Osteocyte (in vitro differentiated cells): Measurements from ENCODE around the gene ELL. TPM values are rescaled to one million over a fixed set of nuclear protein-coding genes. Genes with fewer than 3 reads are reported as not detected.

ENCODE experiments used
- DNase-seq: peaks from one replicate; pipeline ENCODE4 v3.0.0; 2021; ENCODE audit warnings: mixed read lengths; ENCODE audit not compliant: unreplicated experiment; ENCODE audit errors: extremely low spot score
- H3K27ac Mint-ChIP-seq: one replicate; pipeline ENCODE4 v1.8.0; 2021; ENCODE audit warnings: mild to moderate bottlenecking, mixed read lengths; ENCODE audit not compliant: unreplicated experiment
- H3K27me3 Mint-ChIP-seq: one replicate; pipeline ENCODE4 v1.8.0; 2021; ENCODE audit warnings: mixed read lengths; ENCODE audit not compliant: unreplicated experiment
- H3K36me3 Mint-ChIP-seq: one replicate; pipeline ENCODE4 v1.8.0; 2021; ENCODE audit warnings: mixed read lengths; ENCODE audit not compliant: unreplicated experiment
- H3K4me1 Mint-ChIP-seq: one replicate; pipeline ENCODE4 v1.8.0; 2021; ENCODE audit warnings: mixed read lengths; ENCODE audit not compliant: unreplicated experiment
- H3K4me3 Mint-ChIP-seq: one replicate; pipeline ENCODE4 v1.8.0; 2021; ENCODE audit warnings: mild to moderate bottlenecking, moderate library complexity, mixed read lengths; ENCODE audit not compliant: unreplicated experiment
- H3K9me3 Mint-ChIP-seq: one replicate; pipeline ENCODE4 v1.8.0; 2021; ENCODE audit warnings: mixed read lengths; ENCODE audit not compliant: unreplicated experiment
- CTCF ChIP-seq: fragments of 200-600 bp; sonication (generic); IDR thresholded peaks from 2 replicates; pipeline ENCODE4 v1.5.0; 2021; ENCODE audit warnings: antibody characterized with exemption, mild to moderate bottlenecking, moderate library complexity
- total RNA-seq: library from RNA; stranded (reverse); gene quantifications from 2 replicates; pipeline ENCODE4 v1.2.1, GENCODE V29; 2021

The ELL gene
- total RNA-seq, 1 donor from 2014 or later, result 17.6 TPM

DNA sequence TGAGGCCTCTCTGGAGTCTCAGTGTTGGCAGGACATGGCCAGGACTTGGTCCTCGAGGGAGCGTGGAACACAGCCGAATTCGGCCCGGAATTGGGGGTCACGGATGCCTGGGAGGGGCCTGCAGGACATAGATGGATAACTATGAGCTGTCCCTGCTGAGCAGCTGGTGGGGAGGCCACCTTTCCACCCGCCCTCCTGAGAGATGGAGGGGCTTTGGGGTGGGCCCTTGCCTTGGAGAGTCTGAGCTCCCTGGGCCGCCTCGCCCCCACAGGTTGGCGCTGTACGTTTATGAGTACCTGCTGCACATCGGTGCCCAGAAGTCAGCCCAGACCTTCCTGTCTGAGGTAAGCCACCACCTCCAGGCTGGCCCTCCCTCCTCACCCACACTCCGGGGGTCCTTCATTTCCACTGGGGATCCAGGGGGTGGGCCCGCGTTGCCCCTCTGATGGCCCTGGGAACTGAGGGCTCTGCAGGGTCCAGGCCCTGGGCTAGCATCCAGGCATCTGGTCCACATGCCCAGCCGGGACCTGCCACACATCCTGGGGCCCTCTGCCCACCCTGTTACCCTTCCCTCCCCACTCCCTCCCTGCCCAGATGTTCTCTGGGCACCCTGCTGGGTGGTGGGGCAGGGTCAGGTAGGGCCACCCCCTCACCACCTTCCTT, 94.7 kb downstream of the ELL start:
- TF ChIP-seq CTCF, result no peak
- Mint-ChIP-seq H3K4me1 (peaks cover 24% of the 10 kb centered on the region), H3K27me3 (no peaks in the 10 kb centered on the region), H3K9me3 (no peaks in the 10 kb centered on the region), H3K4me3 (no peak overlapping the region), H3K27ac (peak overlapping the region; percentile 44), H3K36me3 (peaks cover 3% of the 10 kb centered on the region)
- no peak for DNase-seq

- TF ChIP-seq CTCF, result no peak
- H3K4me1 Mint-ChIP-seq, result peaks cover 32% of the 10 kb centered on the region
- peaks cover 3% of the 10 kb centered on the region for H3K36me3 Mint-ChIP-seq
- DNase-seq, result no peak
- H3K9me3 Mint-ChIP-seq, result no peaks in the 10 kb centered on the region
- H3K4me3 Mint-ChIP-seq, result no peak overlapping the region
- H3K27ac Mint-ChIP-seq, result no peak overlapping the region
- H3K27me3 Mint-ChIP-seq, result no peaks in the 10 kb centered on the region
Measured at GRCh38 chr19:18426416-18426767, 95.5 kb downstream of the ELL start.

DNA sequence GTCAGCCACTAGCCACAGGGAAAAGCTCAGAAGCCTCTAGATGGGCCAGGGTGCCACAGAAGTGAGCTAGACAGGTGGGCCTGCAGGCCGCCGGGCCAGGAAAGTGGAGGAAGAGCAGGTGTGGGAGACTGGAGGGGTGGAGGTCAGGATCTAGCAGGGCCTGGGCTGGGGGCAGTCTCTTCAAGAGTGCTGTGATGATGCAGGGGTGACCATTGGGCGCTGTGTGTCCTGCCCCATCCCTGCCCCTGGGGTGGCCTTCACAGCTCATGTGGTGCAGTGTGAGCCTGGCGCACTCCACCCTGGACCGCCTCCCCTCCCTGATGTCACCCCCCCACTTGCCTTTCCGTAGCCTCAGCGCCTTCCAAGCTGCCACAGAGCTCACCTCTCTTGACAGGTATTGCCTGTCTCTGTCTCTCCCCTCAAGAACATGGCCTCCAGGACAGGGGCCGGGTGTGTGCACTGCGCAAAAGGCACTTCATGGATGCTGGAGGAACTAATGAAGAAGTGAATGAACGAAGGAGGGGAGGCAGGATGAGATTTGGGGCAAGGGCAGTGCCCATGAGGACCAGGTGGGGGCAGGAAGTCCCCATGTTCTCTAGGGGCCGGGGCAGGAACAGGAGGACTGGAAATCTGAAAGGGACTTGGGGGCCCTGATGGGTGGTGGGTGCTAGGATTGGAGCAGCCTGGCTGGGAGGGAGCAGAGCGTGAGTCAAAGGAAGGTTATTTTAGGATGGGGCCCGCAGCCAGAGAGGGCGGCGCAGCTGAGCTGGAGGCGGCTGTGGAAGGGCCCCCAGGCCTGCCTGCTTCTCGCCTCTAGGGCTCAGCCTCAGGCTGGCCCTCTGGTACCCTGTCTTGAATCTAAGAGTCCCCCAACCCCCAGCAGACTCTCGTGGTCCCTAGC, 96.1 kb downstream of the ELL start:
- no peak for DNase-seq

DNA sequence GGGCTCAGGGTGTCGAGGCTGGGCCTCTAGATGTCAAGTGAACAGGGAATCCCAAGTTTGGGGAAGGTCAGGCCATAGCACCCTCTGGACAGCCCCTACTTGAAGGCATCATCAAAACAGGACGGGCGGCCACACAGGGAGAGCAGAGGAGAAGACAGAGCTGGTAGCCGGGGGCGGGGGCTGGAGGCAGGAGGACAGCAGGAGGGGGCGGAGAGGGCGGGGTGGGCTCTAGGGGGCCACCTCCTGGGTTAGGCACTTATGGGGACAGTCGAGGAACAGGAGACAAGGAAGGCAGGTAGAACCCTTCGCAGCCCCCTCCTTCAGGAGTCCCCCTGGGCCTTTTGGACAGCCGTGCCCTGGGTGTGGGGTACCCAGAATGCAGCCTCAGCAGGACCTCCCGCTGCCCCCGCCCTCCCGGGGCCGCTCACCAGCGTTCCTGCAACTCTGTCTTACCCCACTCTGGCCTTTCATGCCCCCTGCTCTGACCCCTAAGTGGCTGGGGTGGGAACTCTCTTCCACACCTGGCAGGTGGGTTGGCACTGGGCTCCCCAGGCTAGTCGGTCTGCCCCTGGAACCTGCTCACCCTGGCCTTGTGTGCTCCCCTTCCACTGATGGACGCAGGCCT, 96.9 kb downstream of the ELL start:
- Mint-ChIP-seq H3K27ac (no peak overlapping the region), H3K36me3 (peaks cover 3% of the 10 kb centered on the region), H3K4me3 (no peak overlapping the region), H3K27me3 (no peaks in the 10 kb centered on the region), H3K4me1 (peaks cover 43% of the 10 kb centered on the region), H3K9me3 (no peaks in the 10 kb centered on the region)
- DNase-seq, result no peak
- TF ChIP-seq CTCF, result no peak

More for the DNA sequence above, 96.1 kb downstream of the ELL start:
- H3K27ac Mint-ChIP-seq, result peak overlapping the region; percentile 56
- H3K9me3 Mint-ChIP-seq, result no peaks in the 10 kb centered on the region
- H3K4me3 Mint-ChIP-seq, result no peak overlapping the region
- TF ChIP-seq CTCF, result no peak
- peaks cover 39% of the 10 kb centered on the region for H3K4me1 Mint-ChIP-seq
- H3K36me3 Mint-ChIP-seq, result peaks cover 3% of the 10 kb centered on the region
- H3K27me3 Mint-ChIP-seq, result no peaks in the 10 kb centered on the region
